Islet of Langerhans (tissue), 1 donor: ENCODE results near the gene VAV1.

ENCODE experiments used
- FAIRE-seq: peaks from one replicate; lab custom pipeline; 2011; peaks lifted over from hg19 to GRCh38; lab: Jason Lieb, UNC

VAV1 gene

GRCh38 chr19:6772028-6772865, at the start of gene VAV1:
VAV1 (plus strand) TSS chr19:6772708; CDS start chr19:6772808, 100 bp downstream.
- no peak for FAIRE-seq

- no peak for FAIRE-seq
Observed at GRCh38 chr19:6723108-6723618, 49.3 kb upstream of the VAV1 start.

GRCh38 chr19:6723738-6724137, 48.8 kb upstream of the VAV1 start:
- FAIRE-seq = no peak

- no peak for FAIRE-seq
Observed at GRCh38 chr19:6724631-6725492, 47.6 kb upstream of the VAV1 start.

- no peak for FAIRE-seq
Observed at GRCh38 chr19:6725513-6726231, 46.8 kb upstream of the VAV1 start.

- no peak for FAIRE-seq
Observed at GRCh38 chr19:6728346-6728745, 44.2 kb upstream of the VAV1 start.

- no peak for FAIRE-seq
Observed at GRCh38 chr19:6729573-6730152, 42.8 kb upstream of the VAV1 start.

GRCh38 chr19:6730153-6730804, 42.2 kb upstream of the VAV1 start:
- FAIRE-seq = no peak

GRCh38 chr19:6730941-6731670, 41.4 kb upstream of the VAV1 start:
- no peak for FAIRE-seq

- FAIRE-seq = no peak
Observed at GRCh38 chr19:6731822-6732221, 40.7 kb upstream of the VAV1 start.

- no peak for FAIRE-seq
Observed at GRCh38 chr19:6732803-6733337, 39.6 kb upstream of the VAV1 start.

- FAIRE-seq = no peak
Observed at GRCh38 chr19:6733338-6734095, 39.0 kb upstream of the VAV1 start.

GRCh38 chr19:6734096-6734696, 38.3 kb upstream of the VAV1 start:
- no peak for FAIRE-seq

- no peak for FAIRE-seq
Observed at GRCh38 chr19:6735181-6735911, 37.2 kb upstream of the VAV1 start.

- FAIRE-seq = peak; percentile 5
Observed at GRCh38 chr19:6736169-6736916, 36.2 kb upstream of the VAV1 start.

- no peak for FAIRE-seq
Observed at GRCh38 chr19:6736917-6737283, 35.6 kb upstream of the VAV1 start.

- no peak for FAIRE-seq
Observed at GRCh38 chr19:6737284-6737872, 35.1 kb upstream of the VAV1 start, which contains the start of gene GPR108. GPR108 (minus strand) TSS chr19:6737580; CDS start chr19:6737576, 4 bp downstream.
